ENCODE measurements around the gene SENP1. TPM values are rescaled to one million over a fixed set of nuclear protein-coding genes. Genes with fewer than 3 reads are reported as not detected.

The SENP1 gene
- total RNA-seq, 1 donor from 2014 or later = 15.7 TPM

- DNase-seq = no peak
Measured at GRCh38 chr12:48110691-48111311, 4.9 kb upstream of the SENP1 start.

- no peak for DNase-seq
Measured at GRCh38 chr12:48109424-48109823, 3.5 kb upstream of the SENP1 start.

GRCh38 chr12:48106681-48107613, 1.1 kb upstream of the SENP1 start:
- DNase-seq = no peak

GRCh38 chr12:48105321-48105866, 485 bp downstream of the SENP1 start:
- no peak for DNase-seq

- no peak for DNase-seq
Measured at GRCh38 chr12:48104531-48104930, 1.3 kb downstream of the SENP1 start.

GRCh38 chr12:48092611-48093010, 13.3 kb downstream of the SENP1 start:
- no peak for DNase-seq

- DNase-seq = no peak
Measured at GRCh38 chr12:48086327-48086726, 19.6 kb downstream of the SENP1 start.

- DNase-seq = no peak
Measured at GRCh38 chr12:48084841-48085460, 20.9 kb downstream of the SENP1 start.

- peak; percentile 37 for DNase-seq
Measured at GRCh38 chr12:48084066-48084465, 21.8 kb downstream of the SENP1 start.

GRCh38 chr12:48080821-48081220, 25.1 kb downstream of the SENP1 start:
- no peak for DNase-seq

- no peak for DNase-seq
Measured at GRCh38 chr12:48080285-48080684, 25.6 kb downstream of the SENP1 start.

GRCh38 chr12:48078901-48079300, 27.0 kb downstream of the SENP1 start:
- no peak for DNase-seq

- no peak for DNase-seq
Measured at GRCh38 chr12:48077111-48077510, 28.8 kb downstream of the SENP1 start.

GRCh38 chr12:48075832-48076231, 30.0 kb downstream of the SENP1 start:
- DNase-seq = no peak

GRCh38 chr12:48074266-48074665, 31.6 kb downstream of the SENP1 start:
- DNase-seq = no peak

GRCh38 chr12:48072266-48072665, 33.6 kb downstream of the SENP1 start:
- no peak for DNase-seq

GRCh38 chr12:48071808-48072207, 34.1 kb downstream of the SENP1 start:
- DNase-seq = no peak

GRCh38 chr12:48070731-48071130, 35.1 kb downstream of the SENP1 start:
- DNase-seq = no peak

- DNase-seq = no peak
Measured at GRCh38 chr12:48070033-48070432, 35.8 kb downstream of the SENP1 start.

GRCh38 chr12:48069241-48069640, 36.6 kb downstream of the SENP1 start:
- no peak for DNase-seq

GRCh38 chr12:48068457-48068856, 37.4 kb downstream of the SENP1 start:
- no peak for DNase-seq

- DNase-seq = no peak
Measured at GRCh38 chr12:48067250-48067938, 38.5 kb downstream of the SENP1 start.

GRCh38 chr12:48065041-48065440, 40.8 kb downstream of the SENP1 start:
- no peak for DNase-seq
